ENCODE measurements around the gene MAPK14. TPM values are rescaled to one million over a fixed set of nuclear protein-coding genes. Genes with fewer than 3 reads are reported as not detected.

The MAPK14 gene
- total and polyA plus RNA-seq, 2 experiments from 2014 or later, result 26.8 to 45.0 TPM

DNA sequence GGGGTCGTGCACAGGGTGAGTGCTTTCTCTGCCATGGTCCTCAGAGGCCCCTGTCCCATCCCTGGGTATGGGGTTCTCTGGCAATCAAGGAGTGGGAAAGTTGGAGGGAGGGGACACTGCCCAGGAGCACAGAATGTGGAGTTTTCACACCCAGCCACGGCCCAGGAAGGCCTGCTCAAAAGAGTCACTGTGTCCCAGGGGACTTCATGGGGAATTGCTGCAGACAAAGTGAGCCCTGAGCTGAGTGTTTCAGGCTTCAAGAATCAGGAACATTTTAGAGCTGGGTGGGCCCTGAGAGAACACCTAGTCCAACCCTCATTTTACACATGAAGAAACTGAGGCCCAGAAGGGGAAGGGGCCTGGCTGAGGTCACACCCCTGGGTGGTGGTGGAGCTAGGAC, 108.4 kb downstream of the MAPK14 start:
- 58 to 72% methylated on average over 2 of the region's 2 CpGs for WGBS, 2 experiments (ENCODE audit: low coverage in 1 of 2, low lambda C conversion rate in 2 of 2, missing lambda C conversion rate in 2 of 2)
- H3K4me1 ChIP-seq (ENCODE audit: insufficient read depth), result peaks cover 10% of the 10 kb centered on the region
- in situ Hi-C loops (cut with MboI), result no loop called here
- no peaks in the 10 kb centered on the region for H4K20me1 ChIP-seq (ENCODE audit: insufficient read depth)
- no peak overlapping the region for H3K4me2 ChIP-seq (ENCODE audit: unreplicated experiment)
- DNase-seq, result no peak
- no peaks in the 10 kb centered on the region for H3K79me2 ChIP-seq (ENCODE audit: insufficient read depth)
- H3K27me3 ChIP-seq (replicated peaks; ENCODE audit: insufficient read depth), result no peaks in the 10 kb centered on the region
- no peaks in the 10 kb centered on the region for H3K9me3 ChIP-seq (ENCODE audit: low read depth)
- H3F3A ChIP-seq (ENCODE audit: insufficient read depth), result no peaks in the 10 kb centered on the region
- H3K36me3 ChIP-seq (ENCODE audit: low read depth), result no peaks in the 10 kb centered on the region
- no peak overlapping the region for H3K9ac ChIP-seq
- no peak overlapping the region for H2AFZ ChIP-seq
- no peaks in the 10 kb centered on the region for H3K9me2 ChIP-seq (ENCODE audit: insufficient read depth)
- H3K27ac ChIP-seq, result no peak overlapping the region
- H3K4me3 ChIP-seq, result no peak overlapping the region
- TF ChIP-seq EZH2phosphoT487 (IDR thresholded peaks at IDR 0.05; ENCODE audit: insufficient read depth, low read depth), result no peak
- TF ChIP-seq EZH2 (IDR thresholded peaks at IDR 0.05; ENCODE audit: insufficient read depth, poor library complexity, severe bottlenecking), result no peak

DNA sequence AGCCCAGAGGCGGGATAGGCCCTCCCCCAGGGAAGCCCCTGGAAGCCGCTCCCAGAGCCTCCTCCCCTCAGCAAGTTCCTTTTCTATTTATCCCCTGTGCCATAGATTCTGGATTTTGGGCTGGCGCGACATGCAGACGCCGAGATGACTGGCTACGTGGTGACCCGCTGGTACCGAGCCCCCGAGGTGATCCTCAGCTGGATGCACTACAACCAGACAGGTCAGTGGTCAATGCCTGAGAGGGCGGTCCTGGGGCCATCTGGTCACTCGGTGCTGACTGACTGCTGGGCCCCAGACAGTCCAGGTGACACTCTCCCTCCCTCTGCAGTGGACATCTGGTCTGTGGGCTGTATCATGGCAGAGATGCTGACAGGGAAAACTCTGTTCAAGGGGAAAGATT, 108.9 kb downstream of the MAPK14 start:
- TF ChIP-seq EZH2phosphoT487 (IDR thresholded peaks at IDR 0.05; ENCODE audit: insufficient read depth, low read depth), result no peak
- no peak for TF ChIP-seq EZH2 (IDR thresholded peaks at IDR 0.05; ENCODE audit: insufficient read depth, poor library complexity, severe bottlenecking)

DNA sequence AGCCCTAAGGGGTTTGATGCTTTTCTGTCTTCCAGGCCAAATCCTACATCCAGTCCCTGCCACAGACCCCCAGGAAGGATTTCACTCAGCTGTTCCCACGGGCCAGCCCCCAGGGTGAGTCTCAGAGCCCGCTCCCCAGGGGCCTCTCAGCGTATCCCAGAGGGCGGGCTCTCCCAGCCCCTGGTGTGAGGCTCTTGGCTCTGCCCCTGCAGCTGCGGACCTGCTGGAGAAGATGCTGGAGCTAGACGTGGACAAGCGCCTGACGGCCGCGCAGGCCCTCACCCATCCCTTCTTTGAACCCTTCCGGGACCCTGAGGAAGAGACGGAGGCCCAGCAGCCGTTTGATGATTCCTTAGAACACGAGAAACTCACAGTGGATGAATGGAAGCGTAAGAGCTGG, 111.1 kb downstream of the MAPK14 start:
- no peak overlapping the region for H3K4me3 ChIP-seq
- no peak for TF ChIP-seq EZH2 (IDR thresholded peaks at IDR 0.05; ENCODE audit: insufficient read depth, poor library complexity, severe bottlenecking)
- TF ChIP-seq EZH2phosphoT487 (IDR thresholded peaks at IDR 0.05; ENCODE audit: insufficient read depth, low read depth), result no peak
- no peak overlapping the region for H3K9ac ChIP-seq
- DNase-seq, result no peak
- H3K9me3 ChIP-seq (ENCODE audit: low read depth), result no peaks in the 10 kb centered on the region
- H3K9me2 ChIP-seq (ENCODE audit: insufficient read depth), result no peaks in the 10 kb centered on the region
- in situ Hi-C loops (cut with MboI), result no loop called here
- H2AFZ ChIP-seq, result no peak overlapping the region
- no peak overlapping the region for H3K4me2 ChIP-seq (ENCODE audit: unreplicated experiment)
- H3F3A ChIP-seq (ENCODE audit: insufficient read depth), result no peaks in the 10 kb centered on the region
- H3K27ac ChIP-seq, result no peak overlapping the region
- WGBS, 2 experiments (ENCODE audit: low coverage in 1 of 2, low lambda C conversion rate in 2 of 2, missing lambda C conversion rate in 2 of 2), result 96 to 97% methylated on average over 15 of the region's 15 CpGs
- H4K20me1 ChIP-seq (ENCODE audit: insufficient read depth), result no peaks in the 10 kb centered on the region
- H3K79me2 ChIP-seq (ENCODE audit: insufficient read depth), result no peaks in the 10 kb centered on the region
- H3K36me3 ChIP-seq (ENCODE audit: low read depth), result no peaks in the 10 kb centered on the region
- no peaks in the 10 kb centered on the region for H3K27me3 ChIP-seq (replicated peaks; ENCODE audit: insufficient read depth)
- no peaks in the 10 kb centered on the region for H3K4me1 ChIP-seq (ENCODE audit: insufficient read depth)

More for the DNA sequence above, 108.9 kb downstream of the MAPK14 start:
- H3K4me1 ChIP-seq (ENCODE audit: insufficient read depth), result peaks cover 5% of the 10 kb centered on the region
- H3K9ac ChIP-seq, result no peak overlapping the region
- H4K20me1 ChIP-seq (ENCODE audit: insufficient read depth), result no peaks in the 10 kb centered on the region
- H3K4me2 ChIP-seq (ENCODE audit: unreplicated experiment), result no peak overlapping the region
- no peaks in the 10 kb centered on the region for H3K9me3 ChIP-seq (ENCODE audit: low read depth)
- H3K36me3 ChIP-seq (ENCODE audit: low read depth), result no peaks in the 10 kb centered on the region
- no peak for DNase-seq
- no peak overlapping the region for H2AFZ ChIP-seq
- H3K4me3 ChIP-seq, result no peak overlapping the region
- in situ Hi-C loops (cut with MboI), result no loop called here
- no peaks in the 10 kb centered on the region for H3K79me2 ChIP-seq (ENCODE audit: insufficient read depth)
- no peak overlapping the region for H3K27ac ChIP-seq
- no peaks in the 10 kb centered on the region for H3K9me2 ChIP-seq (ENCODE audit: insufficient read depth)
- no peaks in the 10 kb centered on the region for H3K27me3 ChIP-seq (replicated peaks; ENCODE audit: insufficient read depth)
- H3F3A ChIP-seq (ENCODE audit: insufficient read depth), result no peaks in the 10 kb centered on the region
- WGBS, 2 experiments (ENCODE audit: low coverage in 1 of 2, low lambda C conversion rate in 2 of 2, missing lambda C conversion rate in 2 of 2), result 97 to 99% methylated on average over 12 of the region's 12 CpGs

DNA sequence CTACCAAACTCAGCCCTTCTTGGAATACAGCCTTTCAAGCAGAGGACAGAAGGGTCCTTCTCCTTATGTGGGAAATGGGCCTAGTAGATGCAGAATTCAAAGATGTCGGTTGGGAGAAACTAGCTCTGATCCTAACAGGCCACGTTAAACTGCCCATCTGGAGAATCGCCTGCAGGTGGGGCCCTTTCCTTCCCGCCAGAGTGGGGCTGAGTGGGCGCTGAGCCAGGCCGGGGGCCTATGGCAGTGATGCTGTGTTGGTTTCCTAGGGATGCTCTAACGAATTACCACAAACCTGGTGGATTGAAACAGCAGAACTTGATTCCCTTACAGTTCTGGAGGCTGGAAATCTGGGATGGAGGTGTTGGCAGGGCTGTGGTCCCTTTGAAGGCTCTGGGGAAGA, 111.8 kb downstream of the MAPK14 start:
- in situ Hi-C loops (cut with MboI), result no loop called here

More for the DNA sequence above, 111.8 kb downstream of the MAPK14 start:
- TF ChIP-seq EZH2phosphoT487 (IDR thresholded peaks at IDR 0.05; ENCODE audit: insufficient read depth, low read depth), result no peak
- TF ChIP-seq EZH2 (IDR thresholded peaks at IDR 0.05; ENCODE audit: insufficient read depth, poor library complexity, severe bottlenecking), result no peak
- WGBS, 2 experiments (ENCODE audit: low coverage in 1 of 2, low lambda C conversion rate in 2 of 2, missing lambda C conversion rate in 2 of 2), result 59% methylated on average over 7 of the region's 7 CpGs
- H3K4me1 ChIP-seq (ENCODE audit: insufficient read depth), result no peaks in the 10 kb centered on the region
- H3K4me3 ChIP-seq, result no peak overlapping the region
- H3K27me3 ChIP-seq (replicated peaks; ENCODE audit: insufficient read depth), result no peaks in the 10 kb centered on the region
- no peaks in the 10 kb centered on the region for H4K20me1 ChIP-seq (ENCODE audit: insufficient read depth)
- no peak for DNase-seq
- H3K79me2 ChIP-seq (ENCODE audit: insufficient read depth), result no peaks in the 10 kb centered on the region
- no peaks in the 10 kb centered on the region for H3K36me3 ChIP-seq (ENCODE audit: low read depth)
- H3K4me2 ChIP-seq (ENCODE audit: unreplicated experiment), result no peak overlapping the region
- H3K9me3 ChIP-seq (ENCODE audit: low read depth), result no peaks in the 10 kb centered on the region
- H3K27ac ChIP-seq, result no peak overlapping the region
- H2AFZ ChIP-seq, result no peak overlapping the region
- H3F3A ChIP-seq (ENCODE audit: insufficient read depth), result no peaks in the 10 kb centered on the region
- no peaks in the 10 kb centered on the region for H3K9me2 ChIP-seq (ENCODE audit: insufficient read depth)
- no peak overlapping the region for H3K9ac ChIP-seq

Measured in GM23248 (cell line).